Stimulated activated memory B cell treated with anti-CD40 and anti-IgM and Interleukin-4, amounts not matched to agents 10 μg/mL and 1 μg/mL and 100 μg/mL, for 72 hours (primary cell): ENCODE data around the gene SDF4.
"Not testable (repeated sequence)": the region's sequence is repeated elsewhere in the genome, so short reads cannot be mapped to it uniquely, and the experiment has no call there.

Experiments
- ATAC-seq: fragments of 150-1000 bp; cut with Tn5 transposase; 2 replicates; pipeline ENCODE4 v1.10.0; 2021
- H3K27ac Mint-ChIP-seq: one replicate; pipeline ENCODE4 v1.8.0; 2022; ENCODE audit warnings: mild to moderate bottlenecking, mixed read lengths
- H3K27me3 Mint-ChIP-seq: one replicate; pipeline ENCODE4 v1.8.0; 2022; ENCODE audit warnings: mixed read lengths
- H3K36me3 Mint-ChIP-seq: one replicate; pipeline ENCODE4 v1.8.0; 2022; ENCODE audit warnings: mixed read lengths
- H3K4me1 Mint-ChIP-seq: one replicate; pipeline ENCODE4 v1.8.0; 2022; ENCODE audit warnings: mixed read lengths
- H3K4me3 Mint-ChIP-seq: one replicate; pipeline ENCODE4 v1.8.0; 2022; ENCODE audit warnings: mild to moderate bottlenecking, moderate library complexity, mixed read lengths
- H3K9me3 Mint-ChIP-seq: one replicate; pipeline ENCODE4 v1.8.0; 2022; ENCODE audit warnings: mixed read lengths

Gene SDF4

GRCh38 chr1:1179983-1180861 is 51.6 kb downstream of the SDF4 start:
- H3K9me3 Mint-ChIP-seq: no peaks in the 10 kb centered on the region
- peak; percentile 1 for ATAC-seq
- no peak overlapping the region for H3K27ac Mint-ChIP-seq
- H3K4me3 Mint-ChIP-seq: no peak overlapping the region
- peaks cover 39% of the 10 kb centered on the region for H3K4me1 Mint-ChIP-seq
- H3K27me3 Mint-ChIP-seq: peaks cover 65% of the 10 kb centered on the region
- no peaks in the 10 kb centered on the region for H3K36me3 Mint-ChIP-seq

GRCh38 chr1:1179346-1179982 is 52.3 kb downstream of the SDF4 start:
- no peaks in the 10 kb centered on the region for H3K36me3 Mint-ChIP-seq
- H3K27ac Mint-ChIP-seq: no peak overlapping the region
- H3K4me3 Mint-ChIP-seq: no peak overlapping the region
- H3K9me3 Mint-ChIP-seq: no peaks in the 10 kb centered on the region
- peaks cover 39% of the 10 kb centered on the region for H3K4me1 Mint-ChIP-seq
- peak; percentile 1 for ATAC-seq
- peaks cover 67% of the 10 kb centered on the region for H3K27me3 Mint-ChIP-seq

- Mint-ChIP-seq H3K9me3 (no peaks in the 10 kb centered on the region), H3K36me3 (no peaks in the 10 kb centered on the region), H3K4me3 (no peak overlapping the region), H3K27ac (no peak overlapping the region), H3K27me3 (peaks cover 63% of the 10 kb centered on the region), H3K4me1 (peaks cover 36% of the 10 kb centered on the region)
- ATAC-seq: no peak
Observed at GRCh38 chr1:1178794-1179331, 52.9 kb downstream of the SDF4 start.

- Mint-ChIP-seq H3K4me3 (no peak overlapping the region), H3K27me3 (peaks cover 53% of the 10 kb centered on the region), H3K9me3 (no peaks in the 10 kb centered on the region), H3K4me1 (peaks cover 41% of the 10 kb centered on the region), H3K27ac (no peak overlapping the region), H3K36me3 (no peaks in the 10 kb centered on the region)
- no peak for ATAC-seq
Observed at GRCh38 chr1:1177452-1178206, 54.2 kb downstream of the SDF4 start.

GRCh38 chr1:1176931-1177330 is 54.9 kb downstream of the SDF4 start:
- H3K36me3 Mint-ChIP-seq: no peaks in the 10 kb centered on the region
- no peak for ATAC-seq
- peaks cover 46% of the 10 kb centered on the region for H3K27me3 Mint-ChIP-seq
- H3K4me1 Mint-ChIP-seq: peaks cover 41% of the 10 kb centered on the region
- no peak overlapping the region for H3K4me3 Mint-ChIP-seq
- no peaks in the 10 kb centered on the region for H3K9me3 Mint-ChIP-seq
- no peak overlapping the region for H3K27ac Mint-ChIP-seq

- H3K4me3 Mint-ChIP-seq, ATAC-seq, H3K27ac Mint-ChIP-seq, H3K36me3 Mint-ChIP-seq, H3K9me3 Mint-ChIP-seq: not testable (repeated sequence)
- H3K27me3 Mint-ChIP-seq: peaks cover 39% of the 10 kb centered on the region
- H3K4me1 Mint-ChIP-seq: peaks cover 45% of the 10 kb centered on the region
Observed at GRCh38 chr1:1176063-1176761, 55.6 kb downstream of the SDF4 start.

- no peaks in the 10 kb centered on the region for H3K9me3 Mint-ChIP-seq
- H3K36me3 Mint-ChIP-seq: no peaks in the 10 kb centered on the region
- peaks cover 52% of the 10 kb centered on the region for H3K4me1 Mint-ChIP-seq
- peaks cover 33% of the 10 kb centered on the region for H3K27me3 Mint-ChIP-seq
- ATAC-seq: no peak
- no peak overlapping the region for H3K4me3 Mint-ChIP-seq
- no peak overlapping the region for H3K27ac Mint-ChIP-seq
Observed at GRCh38 chr1:1175221-1176062, 56.4 kb downstream of the SDF4 start.

GRCh38 chr1:1173793-1174415 is 57.9 kb downstream of the SDF4 start, which contains the start of gene TTLL10:
Gene TTLL10 (plus strand): TSS chr1:1173880. CDS start chr1:1179216, 5,336 bp downstream.
- no peaks in the 10 kb centered on the region for H3K9me3 Mint-ChIP-seq
- no peaks in the 10 kb centered on the region for H3K36me3 Mint-ChIP-seq
- peaks cover 64% of the 10 kb centered on the region for H3K4me1 Mint-ChIP-seq
- peak within 1 kb of the TSS; percentile 31 for H3K4me3 Mint-ChIP-seq
- peak within 1 kb of the TSS; percentile 10 for H3K27ac Mint-ChIP-seq
- H3K27me3 Mint-ChIP-seq: peaks cover 33% of the 10 kb centered on the region
- ATAC-seq: no peak

- H3K36me3 Mint-ChIP-seq: no peaks in the 10 kb centered on the region
- peak overlapping the region; percentile 10 for H3K27ac Mint-ChIP-seq
- peaks cover 31% of the 10 kb centered on the region for H3K27me3 Mint-ChIP-seq
- H3K9me3 Mint-ChIP-seq: no peaks in the 10 kb centered on the region
- peak overlapping the region; percentile 31 for H3K4me3 Mint-ChIP-seq
- ATAC-seq: no peak
- H3K4me1 Mint-ChIP-seq: peaks cover 70% of the 10 kb centered on the region
Observed at GRCh38 chr1:1173061-1173792, 58.6 kb downstream of the SDF4 start.

GRCh38 chr1:1171546-1172340 is 60.1 kb downstream of the SDF4 start:
- H3K27me3 Mint-ChIP-seq: peaks cover 18% of the 10 kb centered on the region
- H3K4me1 Mint-ChIP-seq: peaks cover 65% of the 10 kb centered on the region
- no peaks in the 10 kb centered on the region for H3K9me3 Mint-ChIP-seq
- ATAC-seq: peak; percentile 89
- H3K4me3 Mint-ChIP-seq: peak overlapping the region; percentile 65
- H3K36me3 Mint-ChIP-seq: no peaks in the 10 kb centered on the region
- H3K27ac Mint-ChIP-seq: peak overlapping the region; percentile 79

- Mint-ChIP-seq H3K36me3 (no peaks in the 10 kb centered on the region), H3K27me3 (peaks cover 12% of the 10 kb centered on the region), H3K4me1 (peaks cover 60% of the 10 kb centered on the region), H3K4me3 (peak overlapping the region; percentile 65), H3K9me3 (no peaks in the 10 kb centered on the region), H3K27ac (peak overlapping the region; percentile 79)
- ATAC-seq: no peak
Observed at GRCh38 chr1:1171161-1171545, 60.6 kb downstream of the SDF4 start.

- Mint-ChIP-seq H3K36me3 (no peaks in the 10 kb centered on the region), H3K4me3 (peak overlapping the region; percentile 53), H3K27me3 (peaks cover 5% of the 10 kb centered on the region), H3K9me3 (no peaks in the 10 kb centered on the region), H3K27ac (peak overlapping the region; percentile 79), H3K4me1 (peaks cover 59% of the 10 kb centered on the region)
- no peak for ATAC-seq
Observed at GRCh38 chr1:1170215-1171091, 61.3 kb downstream of the SDF4 start.
